Activated CD4-positive, alpha-beta T cell treated with anti-CD3 and anti-CD28 coated beads, Interleukin-2, amount 50 U/mL, for 48 hours (primary cell): ENCODE measurements around the gene OSBPL10.
A peak's percentile ranks its signal among the peaks of the same experiment; 100 is the strongest.
"Not testable (repeated sequence)": the region's sequence is repeated elsewhere in the genome, so short reads cannot be mapped to it uniquely, and the experiment has no call there.

ENCODE experiments used
- DNase-seq, 2 experiments: peaks; one replicate each; pipeline ENCODE4 v3.0.0-alpha.2; 2020

OSBPL10 gene

DNA sequence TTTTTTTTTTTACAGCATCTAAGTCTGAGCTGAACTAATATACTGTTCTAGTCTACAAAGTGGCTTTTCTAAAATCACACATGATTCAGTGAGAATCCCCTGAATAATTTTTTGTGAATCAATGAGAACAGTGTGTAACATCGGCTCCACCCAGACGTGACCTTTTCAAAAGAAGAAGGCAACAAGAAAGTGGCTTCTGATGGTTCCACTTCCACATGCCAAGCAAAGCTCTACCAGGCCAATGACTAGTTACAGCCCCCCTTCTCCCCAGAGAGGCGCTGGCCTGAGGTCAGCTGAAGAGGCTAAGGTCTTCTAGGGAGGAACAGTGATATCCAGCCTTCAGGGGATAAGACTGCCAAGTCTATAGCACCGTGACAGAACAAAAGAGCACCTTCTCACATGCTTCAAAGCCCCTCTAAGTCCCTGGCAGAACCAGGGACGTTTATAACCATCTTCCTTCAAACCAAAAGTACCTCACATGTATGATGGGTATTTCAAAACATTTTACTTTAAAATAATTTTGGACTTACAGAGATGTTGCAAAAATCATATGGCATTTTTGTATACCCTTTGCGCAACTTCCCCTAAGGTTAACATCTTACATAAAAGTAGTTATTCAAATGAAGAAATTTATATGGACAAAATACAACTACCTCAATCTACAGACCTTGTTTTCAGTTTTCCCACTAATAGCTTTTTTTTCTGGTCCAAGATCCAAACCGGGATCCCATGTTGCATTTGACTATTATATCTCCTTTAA lies 177.9 kb downstream of the OSBPL10 start:
- DNase-seq = no peak

DNA sequence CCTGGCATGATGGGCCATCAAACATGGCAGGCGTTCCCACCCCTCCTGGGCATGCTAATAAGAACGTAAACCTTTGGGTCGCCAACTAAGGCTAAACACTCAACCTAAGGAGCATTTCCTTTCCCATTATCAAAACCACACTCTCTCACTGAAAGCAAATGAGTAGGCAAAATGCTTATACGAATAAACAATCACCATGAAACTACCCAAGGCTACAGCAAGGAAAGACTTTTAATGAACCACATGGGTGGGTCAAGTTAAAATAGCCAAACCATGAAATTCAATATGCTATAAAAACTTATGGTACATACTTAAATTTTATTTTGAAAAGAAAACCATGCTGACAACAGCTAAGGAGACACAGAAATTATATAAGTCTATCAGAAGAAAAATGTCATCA lies 180.6 kb downstream of the OSBPL10 start:
- DNase-seq = no peak

DNA sequence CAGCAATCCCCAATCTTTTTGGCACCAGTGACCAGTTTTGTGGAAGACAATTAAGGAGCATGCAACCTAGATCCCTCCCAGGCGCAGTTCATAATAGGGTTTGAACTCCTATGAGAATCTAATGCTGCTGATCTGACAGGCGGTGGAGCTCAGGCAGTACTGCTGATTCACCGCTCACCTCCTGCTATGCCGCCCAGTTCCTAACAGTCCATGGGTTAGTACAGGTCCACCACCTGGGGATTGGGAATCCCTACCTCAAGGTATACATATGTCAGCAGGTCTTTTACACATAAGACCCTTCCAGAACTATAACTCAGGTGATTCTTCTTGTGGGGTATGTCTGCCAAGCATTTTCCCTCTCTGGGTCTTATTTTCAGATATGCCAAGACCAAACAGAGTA lies 182.2 kb downstream of the OSBPL10 start:
- no peak for DNase-seq

DNA sequence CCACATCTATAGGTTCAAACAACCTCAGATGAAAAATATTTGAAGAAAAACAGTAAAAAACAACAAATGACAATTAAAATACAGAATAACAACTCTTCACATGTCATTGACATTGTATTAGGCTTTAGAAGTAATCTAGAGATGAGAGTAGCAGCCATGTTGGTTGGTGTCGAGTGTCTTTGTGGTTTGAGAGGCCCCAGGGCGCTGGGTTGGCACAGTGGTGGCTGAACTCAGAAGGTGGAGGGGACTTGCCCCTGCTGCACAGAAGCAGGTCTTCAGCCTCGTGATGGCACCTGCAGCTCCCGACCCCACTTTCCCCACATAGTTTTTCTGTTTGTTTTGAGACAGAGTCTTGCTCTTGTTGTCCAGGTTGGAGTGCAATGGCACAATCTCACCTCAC lies 187.2 kb downstream of the OSBPL10 start:
- DNase-seq = no peak

DNA sequence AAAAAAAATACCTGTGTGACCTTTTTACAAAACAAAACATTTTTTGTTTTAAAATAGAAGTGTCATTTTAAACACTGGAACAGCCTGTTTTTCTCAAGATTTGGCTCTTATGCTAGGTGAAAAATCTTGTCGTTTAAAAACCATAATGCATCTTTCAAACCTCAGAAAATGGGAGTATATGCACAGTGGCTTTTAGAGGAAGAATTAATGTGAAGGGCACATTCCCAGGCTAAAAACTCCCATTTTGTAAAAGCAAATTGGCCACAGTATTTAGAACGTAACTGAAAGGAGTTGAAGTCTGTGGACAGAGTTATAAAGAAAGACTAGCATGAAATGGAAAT lies 190.0 kb downstream of the OSBPL10 start:
- DNase-seq = no peak

DNA sequence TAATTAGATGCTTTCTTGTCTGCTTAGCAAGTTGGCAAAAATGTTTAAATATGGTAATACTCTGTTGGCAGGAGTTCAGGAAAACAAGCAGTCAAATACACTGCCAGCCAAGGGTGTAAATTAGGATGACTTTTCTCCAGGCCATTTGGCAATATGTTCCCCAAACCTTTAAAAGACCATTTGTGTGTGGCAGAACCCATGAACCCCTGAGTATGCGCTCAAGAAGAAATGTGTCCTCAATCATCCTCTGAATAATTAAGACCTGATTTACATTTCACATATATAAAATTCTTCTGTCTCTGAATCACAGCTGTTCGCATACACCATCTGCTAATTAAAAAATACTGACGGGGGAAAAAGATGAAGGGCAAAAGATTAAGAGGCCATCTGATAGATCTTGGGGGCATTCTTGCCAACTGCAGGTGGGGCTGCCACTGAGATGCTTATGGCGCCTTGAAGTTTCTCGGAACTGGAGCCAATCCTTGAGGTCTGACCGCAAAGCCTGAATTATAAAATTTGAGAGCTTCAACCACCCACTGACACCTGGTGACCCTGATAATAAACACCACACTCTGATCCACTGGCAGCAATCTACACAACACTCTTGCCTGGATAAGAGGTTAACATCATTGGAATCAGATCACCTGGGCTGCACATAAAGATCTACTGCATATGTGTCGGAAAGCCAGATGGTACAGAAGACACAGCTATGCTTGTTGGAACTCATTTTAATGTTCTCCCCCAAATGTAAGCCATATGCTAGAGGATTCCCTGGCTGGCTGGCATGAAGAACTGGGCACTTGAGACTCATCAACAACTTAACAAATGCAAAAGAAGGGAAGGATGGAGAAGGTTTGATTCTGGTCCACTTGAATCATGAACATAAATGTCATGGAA lies 190.6 kb downstream of the OSBPL10 start:
- no peak for DNase-seq

DNA sequence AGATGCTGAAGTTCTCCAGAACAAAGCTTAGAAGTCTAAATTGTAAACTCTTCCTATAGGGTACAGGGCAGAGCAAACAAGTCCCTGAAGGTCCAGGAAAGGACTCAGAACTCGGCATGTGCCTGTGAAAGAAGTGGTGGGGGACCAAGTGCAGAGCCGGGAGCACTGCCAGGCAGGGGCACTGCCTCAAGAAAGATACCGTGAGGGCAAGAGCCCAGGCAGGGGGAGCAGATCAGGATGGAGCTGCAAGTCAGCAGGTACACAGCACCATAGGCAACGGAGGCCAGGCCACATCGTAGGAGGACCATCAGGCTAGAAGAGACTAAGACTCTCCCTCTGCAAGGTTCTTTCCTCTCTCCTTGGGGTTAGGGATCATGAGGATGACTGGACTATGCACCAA lies 191.6 kb downstream of the OSBPL10 start:
- no peak for DNase-seq

DNA sequence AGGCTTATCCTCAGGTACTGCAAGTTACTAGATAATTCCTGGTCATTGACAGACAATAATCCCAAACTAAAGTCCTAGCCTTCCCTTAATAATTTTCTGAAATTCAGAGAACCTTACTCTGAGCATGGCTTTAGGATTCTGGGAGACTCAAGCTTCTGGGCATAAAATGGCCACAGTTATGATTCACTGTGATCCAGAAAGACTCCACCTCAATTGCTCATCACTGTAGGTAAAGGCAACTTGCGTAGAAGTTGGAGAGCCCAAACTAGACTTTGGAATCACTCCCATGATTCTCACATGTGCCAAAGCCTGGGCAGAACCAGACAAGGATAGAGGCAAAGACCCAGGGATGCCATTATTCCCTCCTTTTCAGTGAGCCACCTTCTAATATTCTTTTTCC lies 195.3 kb downstream of the OSBPL10 start:
- DNase-seq = no peak

DNA sequence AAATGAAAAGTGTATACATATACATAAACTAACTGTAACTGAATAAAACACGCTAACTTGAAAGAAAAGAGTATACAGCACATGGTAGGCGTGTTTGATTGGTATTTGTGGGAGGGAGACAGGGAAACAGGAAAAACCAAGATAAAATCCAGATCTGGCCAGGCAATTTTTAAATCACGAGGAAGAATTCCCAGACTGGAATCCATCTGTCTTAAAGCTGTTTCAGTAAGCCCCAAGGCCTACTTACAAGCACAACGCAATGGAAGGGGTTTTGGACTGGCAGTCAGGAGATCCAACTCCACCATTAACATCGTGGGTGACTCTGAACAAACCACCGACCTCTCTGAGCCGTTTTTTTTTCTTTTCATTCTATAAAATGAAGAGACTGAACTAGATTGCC lies 195.8 kb downstream of the OSBPL10 start:
- DNase-seq = no peak

DNA sequence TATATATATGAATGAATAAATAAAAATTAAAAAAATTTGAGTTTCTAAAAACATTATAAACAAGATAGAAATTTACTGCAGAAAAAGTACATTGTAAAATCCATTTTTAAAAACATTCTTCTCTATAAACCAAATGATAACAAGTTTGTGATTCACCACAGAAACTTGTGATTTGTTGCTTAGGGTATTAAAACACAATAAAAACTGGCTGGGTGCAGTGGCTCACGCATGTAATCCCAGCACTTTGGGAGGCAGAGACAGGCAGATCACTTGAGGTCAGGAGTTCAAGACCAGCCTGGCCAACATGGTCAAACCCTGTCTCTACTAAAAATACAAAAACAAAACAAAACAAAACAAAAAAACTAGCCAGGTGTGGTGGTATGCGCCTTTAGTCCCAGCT lies 197.2 kb downstream of the OSBPL10 start:
- not testable (repeated sequence) for DNase-seq

DNA sequence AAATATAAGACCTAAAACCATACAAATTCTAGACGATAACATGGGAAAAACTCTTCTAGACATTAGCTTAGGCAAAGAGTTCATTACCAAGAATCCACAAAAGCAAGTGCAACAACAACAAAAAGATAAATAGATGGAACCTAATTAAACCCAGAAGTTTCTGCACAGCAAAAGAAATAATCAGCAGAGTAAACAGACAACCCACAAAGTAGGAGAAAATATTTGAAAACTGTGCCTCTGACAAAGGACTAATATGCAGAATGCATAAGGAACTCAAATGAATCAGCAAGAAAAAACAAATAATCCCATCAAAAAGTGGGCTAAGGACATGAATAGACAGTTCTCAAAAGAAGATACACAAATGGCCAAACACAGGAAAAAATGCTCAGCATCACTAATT lies 198.8 kb downstream of the OSBPL10 start:
- not testable (repeated sequence) for DNase-seq

DNA sequence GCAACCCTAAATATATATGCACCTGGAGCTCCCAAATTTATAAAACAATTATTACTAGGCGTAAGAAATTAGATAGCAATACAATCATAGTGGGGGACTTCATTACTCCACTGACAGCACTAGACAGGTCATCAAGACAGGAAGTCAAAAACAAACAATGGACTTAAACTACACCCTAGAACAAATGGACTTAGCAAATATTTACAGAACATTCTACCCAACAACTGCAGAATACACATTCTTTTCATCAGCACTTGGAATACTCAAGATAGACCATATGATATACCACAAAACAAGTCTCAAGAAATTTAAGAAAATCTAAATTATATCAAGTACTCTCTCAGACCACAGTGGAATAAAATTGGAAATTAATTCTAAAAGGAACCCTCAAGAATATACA lies 201.5 kb downstream of the OSBPL10 start:
- no peak for DNase-seq

DNA sequence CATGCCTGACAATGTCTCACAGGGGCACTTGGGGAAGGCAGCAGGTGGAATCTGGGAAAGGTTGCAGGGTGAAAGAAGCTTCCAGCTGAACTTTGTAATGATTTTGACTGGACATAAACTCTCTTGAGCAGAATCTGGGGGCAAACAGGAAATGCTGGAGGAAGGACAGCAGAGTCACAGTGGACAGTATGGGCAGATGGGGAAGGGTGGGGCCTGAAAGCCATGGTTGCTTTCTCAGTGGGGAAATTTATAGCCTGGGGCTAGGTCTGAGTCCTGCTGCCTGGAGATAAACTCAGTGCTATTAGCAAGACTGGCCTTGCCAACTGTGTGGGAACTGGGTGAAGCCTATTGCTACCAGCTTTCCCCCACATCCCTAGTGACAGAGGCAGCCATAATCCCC lies 203.2 kb downstream of the OSBPL10 start:
- DNase-seq = no peak

DNA sequence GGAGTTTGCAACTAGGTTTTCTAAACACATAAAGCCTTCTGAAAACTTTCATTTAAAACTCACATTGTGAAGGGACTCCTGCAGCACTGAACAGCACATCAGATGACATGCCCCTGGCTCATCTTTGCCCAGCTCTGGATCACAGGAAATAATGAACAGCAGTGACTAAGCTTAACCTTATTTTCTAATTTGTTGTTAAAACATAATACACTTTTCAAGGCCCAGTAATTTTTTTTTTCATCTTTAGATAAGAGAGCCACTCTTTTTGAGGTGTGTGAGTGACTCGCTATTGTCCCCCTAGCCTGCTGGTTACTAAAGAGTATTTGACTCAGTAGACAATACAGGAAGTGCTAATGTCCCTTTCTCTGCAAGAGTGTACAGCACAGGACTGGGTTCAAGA lies 204.0 kb downstream of the OSBPL10 start:
- no peak for DNase-seq

DNA sequence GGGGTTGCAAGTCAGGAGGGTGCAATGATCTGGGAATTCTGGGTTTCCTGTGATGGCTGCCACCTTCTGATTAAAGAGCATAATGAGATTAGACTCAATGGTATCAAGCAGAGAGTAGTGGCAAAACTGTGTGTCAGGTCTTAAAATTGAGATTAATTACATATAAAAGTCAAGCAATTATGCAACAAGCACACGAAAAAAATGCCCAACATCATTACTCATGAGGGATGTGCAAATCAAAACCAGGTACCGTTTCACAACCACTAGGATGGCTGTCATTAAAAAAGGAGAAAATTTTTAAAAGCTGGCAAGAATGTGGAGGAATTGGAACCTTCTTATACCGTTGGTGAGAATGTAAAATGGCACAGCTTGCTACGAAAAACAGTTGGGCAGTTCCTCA lies 205.0 kb downstream of the OSBPL10 start:
- DNase-seq = no peak

DNA sequence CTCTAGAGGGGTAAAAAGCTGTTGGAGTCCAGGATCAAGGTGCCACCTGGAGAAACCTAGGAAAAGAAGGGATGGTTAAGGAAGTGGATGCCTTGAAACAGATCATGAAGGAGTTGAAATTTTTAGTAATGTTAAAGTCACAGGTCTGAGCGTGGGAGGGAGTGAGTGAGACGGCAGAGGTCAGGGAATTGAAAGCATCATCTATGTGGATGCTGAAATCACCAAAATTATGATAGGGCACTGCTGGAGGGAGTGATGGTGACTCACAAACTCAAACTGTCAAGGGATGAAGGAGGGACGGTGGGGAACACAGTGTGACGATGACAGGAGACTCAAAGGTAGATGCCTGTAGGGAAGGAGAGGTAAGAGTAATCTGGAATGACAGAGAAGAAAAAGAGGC lies 205.7 kb downstream of the OSBPL10 start:
- no peak for DNase-seq

DNA sequence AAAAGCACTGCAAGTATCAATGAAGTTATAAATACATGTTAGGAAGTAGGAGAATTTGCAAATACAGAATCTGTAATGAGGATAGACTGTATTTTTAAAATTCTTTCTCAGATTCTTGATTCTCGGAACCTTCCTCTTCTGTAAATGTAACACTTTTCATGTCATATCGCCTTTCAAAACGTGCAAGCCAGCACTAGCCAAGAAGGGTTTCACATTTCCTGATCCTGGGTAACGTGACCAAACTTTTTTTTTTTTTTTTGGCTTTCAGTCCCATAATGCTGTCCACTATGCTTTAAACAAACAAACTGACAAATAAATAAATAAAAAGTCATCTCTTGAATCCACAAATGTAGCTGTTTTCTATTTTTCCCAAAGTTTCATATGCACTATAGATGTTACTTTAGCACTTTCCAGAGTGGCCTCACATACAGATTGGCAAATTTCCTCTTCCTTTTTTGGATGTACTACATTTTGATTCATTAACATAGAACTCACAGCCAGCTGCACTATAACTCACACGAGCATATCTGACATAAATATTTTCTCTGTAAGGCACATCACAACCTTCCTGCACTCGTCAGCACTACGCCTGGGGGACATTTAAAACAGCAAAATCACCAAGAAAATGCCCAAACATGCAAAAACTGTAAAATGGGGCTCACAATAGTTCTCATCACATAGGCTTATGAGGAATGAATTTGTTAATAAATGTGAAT lies 208.1 kb downstream of the OSBPL10 start:
- DNase-seq = no peak

DNA sequence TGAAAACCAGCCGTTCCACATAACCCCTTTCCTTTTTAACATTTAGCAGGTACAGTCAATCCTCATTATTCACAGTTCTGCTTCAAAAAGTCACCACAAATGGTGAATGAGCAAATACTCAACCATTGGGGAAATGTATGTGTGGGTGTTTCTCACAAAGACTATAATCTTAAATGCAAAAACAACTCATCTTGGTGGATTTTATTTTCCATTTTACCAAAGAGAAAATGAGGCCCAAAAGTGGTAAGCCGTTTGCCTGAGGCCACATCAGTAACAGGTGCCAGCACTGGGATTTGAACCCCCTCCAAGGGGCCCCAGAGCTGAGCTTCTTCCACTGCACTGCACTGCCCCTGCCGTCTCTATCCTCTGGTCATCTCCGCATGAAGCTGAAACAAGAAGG lies 208.8 kb downstream of the OSBPL10 start:
- DNase-seq = peak; percentile 31 to 33

DNA sequence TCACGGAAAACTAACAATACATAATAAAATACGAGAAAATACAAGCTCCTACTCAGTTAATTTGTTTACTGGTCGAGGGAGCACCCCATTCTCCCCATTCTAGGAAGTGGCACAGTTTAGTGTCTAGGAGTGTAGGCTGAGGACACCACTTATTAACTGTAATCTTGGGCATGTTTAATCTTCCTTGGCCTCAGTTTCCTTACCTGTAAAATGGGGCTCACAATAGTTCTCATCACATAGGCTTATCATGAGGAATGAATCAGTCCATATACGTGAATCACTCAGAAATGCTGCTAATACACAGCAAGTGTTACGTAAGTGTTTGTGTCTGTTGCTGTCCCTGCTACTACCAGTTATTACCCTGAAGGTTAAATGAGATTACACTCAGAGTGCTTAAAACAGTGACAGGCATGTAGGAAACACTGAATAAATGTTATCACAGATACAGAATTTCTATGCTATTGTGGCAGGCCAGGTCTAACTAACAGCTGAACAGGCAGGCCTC lies 210.2 kb downstream of the OSBPL10 start:
- DNase-seq = no peak

DNA sequence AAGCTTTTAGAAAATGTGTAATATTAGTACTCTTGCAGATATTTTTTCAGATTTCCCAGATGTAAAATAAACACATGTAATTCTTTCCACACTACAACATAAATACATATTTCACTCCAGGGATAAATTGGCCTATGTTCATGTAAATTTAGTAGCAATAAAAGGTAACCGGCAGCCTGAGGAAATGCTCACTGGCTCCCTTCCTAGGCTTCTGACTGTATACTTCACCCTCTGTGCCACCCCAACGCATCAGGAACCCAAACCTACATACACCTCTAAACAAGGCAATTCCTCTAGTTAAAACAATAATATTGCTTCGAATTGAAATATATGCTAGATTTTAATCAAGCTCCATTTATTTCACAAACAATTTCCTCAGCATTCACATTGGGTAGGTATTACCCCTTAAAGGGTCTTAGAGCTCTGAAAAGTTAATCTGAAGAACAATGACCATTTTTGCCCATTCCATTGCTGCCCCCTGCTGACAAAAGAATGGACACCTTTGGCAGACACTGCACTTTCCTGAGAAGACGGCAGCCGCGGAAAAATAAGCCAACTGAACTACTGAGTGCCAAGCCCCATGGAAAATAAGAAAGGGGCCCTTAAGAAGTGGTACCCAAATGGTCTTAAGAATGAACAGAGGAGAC lies 212.5 kb downstream of the OSBPL10 start:
- peak; percentile 57 to 67 for DNase-seq

DNA sequence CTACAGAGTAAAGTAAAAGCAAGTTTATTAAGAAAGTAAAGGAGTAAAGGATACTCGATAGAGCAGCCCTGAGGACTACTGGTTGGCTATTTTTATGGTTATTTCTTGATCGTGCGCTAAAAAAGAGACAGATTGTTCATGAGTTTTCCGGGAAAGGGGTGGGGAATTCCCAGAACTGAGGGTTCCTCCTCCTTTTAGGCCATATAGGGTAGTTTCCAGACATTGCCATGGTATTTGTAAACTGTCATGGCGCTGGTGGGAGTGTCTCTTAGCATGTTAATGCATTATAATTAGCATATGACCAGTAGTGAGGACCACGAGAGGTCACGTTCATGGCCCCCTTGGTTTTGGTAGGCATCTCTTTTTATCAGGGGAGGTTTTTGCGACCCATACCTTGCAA lies 213.1 kb downstream of the OSBPL10 start:
- DNase-seq = no peak

DNA sequence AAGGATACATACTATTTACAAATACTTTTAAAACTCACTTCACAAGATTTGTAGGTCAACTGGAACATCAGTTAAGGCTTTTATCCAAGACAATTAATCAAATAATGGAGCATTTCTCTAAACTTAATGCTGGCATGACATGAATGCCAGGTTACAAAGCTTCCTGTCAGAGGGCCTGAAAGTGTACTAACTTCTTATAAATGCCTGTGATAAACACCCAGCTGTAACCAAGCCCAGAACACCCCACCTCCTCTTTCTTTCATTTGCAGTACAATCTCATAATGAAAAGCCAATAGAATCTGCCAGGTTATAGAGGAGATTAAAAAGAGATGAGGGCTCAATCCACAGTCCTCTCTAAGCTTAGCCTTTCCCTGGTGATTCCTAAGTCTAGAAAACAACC lies 214.4 kb downstream of the OSBPL10 start:
- no peak for DNase-seq

DNA sequence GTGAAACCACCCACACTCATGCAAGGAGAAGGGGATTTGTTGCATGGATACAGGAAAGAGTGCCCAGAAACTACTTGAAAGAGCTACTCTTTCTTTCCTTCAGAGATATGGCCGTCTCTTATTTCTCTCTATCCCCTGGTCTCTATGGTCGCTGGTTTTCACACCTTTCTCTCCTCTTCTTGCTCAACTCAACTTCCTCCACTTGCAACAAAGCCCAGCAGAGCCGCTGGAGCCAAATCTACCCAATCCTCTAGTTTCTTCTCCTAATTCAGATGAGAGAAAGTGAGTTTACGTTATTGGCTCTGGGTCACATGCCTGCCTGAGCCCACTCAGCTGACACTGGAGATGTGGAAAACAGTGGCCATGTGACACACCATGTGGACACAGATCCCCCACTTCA lies 215.2 kb downstream of the OSBPL10 start:
- no peak for DNase-seq
